ENCODE measurements around the gene NEK11.

DNA sequence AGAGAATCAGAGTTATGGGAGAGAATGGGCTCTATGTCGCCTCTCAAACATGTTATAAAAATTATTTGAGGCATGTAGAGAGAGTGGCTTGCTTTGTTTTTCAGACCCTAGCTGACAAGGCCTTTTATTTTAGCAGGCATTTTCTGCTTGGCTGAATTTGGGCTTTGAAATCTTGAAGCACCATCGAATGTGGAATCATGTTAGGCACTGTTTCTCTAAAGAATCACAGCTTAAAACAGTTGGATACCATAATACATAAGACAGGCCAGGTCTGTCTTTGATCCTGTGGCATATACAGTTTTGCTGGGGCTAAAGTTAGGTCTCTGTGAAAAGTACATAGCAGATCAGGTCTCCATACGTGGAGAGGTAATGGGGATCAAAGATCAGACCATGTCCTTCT, 142.7 kb downstream of the NEK11 start:
- TF ChIP-seq, protein P1, sequence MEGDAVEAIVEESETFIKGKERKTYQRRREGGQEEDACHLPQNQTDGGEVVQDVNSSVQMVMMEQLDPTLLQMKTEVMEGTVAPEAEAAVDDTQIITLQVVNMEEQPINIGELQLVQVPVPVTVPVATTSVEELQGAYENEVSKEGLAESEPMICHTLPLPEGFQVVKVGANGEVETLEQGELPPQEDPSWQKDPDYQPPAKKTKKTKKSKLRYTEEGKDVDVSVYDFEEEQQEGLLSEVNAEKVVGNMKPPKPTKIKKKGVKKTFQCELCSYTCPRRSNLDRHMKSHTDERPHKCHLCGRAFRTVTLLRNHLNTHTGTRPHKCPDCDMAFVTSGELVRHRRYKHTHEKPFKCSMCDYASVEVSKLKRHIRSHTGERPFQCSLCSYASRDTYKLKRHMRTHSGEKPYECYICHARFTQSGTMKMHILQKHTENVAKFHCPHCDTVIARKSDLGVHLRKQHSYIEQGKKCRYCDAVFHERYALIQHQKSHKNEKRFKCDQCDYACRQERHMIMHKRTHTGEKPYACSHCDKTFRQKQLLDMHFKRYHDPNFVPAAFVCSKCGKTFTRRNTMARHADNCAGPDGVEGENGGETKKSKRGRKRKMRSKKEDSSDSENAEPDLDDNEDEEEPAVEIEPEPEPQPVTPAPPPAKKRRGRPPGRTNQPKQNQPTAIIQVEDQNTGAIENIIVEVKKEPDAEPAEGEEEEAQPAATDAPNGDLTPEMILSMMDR (IDR thresholded peaks at IDR 0.05) = no peak
- TF ChIP-seq POLR2A (IDR thresholded peaks at IDR 0.05) = no peak
